HCT116 (cell line): ENCODE results near the gene CBFB. TPM values are rescaled to one million over a fixed set of nuclear protein-coding genes. Genes with fewer than 3 reads are reported as not detected.

Source experiments
- ATAC-seq: fragments of 200-7000 bp; cut with Tn5 transposase; 2 replicates; pipeline ENCODE4 v1.9.1; 2020; ENCODE audit warnings: mild to moderate bottlenecking, moderate library complexity
- BruUV-seq: library from RNA; stranded (reverse); fragments of 400-500 nt; replicated peaks from 2 replicates; lab custom pipeline; 2021; lab: Mats Ljungman, UMichigan
- CTCF ChIA-PET: fragments of 300-600 bp; sonication (Branson Sonifier 250); formaldehyde crosslinking; loops from one replicate; lab custom pipeline; 2021; ENCODE audit warnings: antibody characterized with exemption; lab: Charles Lee
- POLR2A ChIA-PET: fragments of 300-600, 350-600 bp; sonication (Branson Sonifier 250); formaldehyde crosslinking; loops from one replicate; lab custom pipeline; 2021; ENCODE audit warnings: antibody characterized with exemption; lab: Charles Lee
- RAD21 ChIA-PET, 2 experiments: fragments of 300-600 bp; sonication (Branson Sonifier 250); formaldehyde crosslinking; loops; one replicate each; lab custom pipeline; 2023; ENCODE audit warnings: low total read pairs in 2 of 2; ENCODE audit not compliant: uncharacterized antibody in 2 of 2, unreplicated experiment in 2 of 2, low non-redundant PET in 1 of 2; lab: Charles Lee
- DNase-seq: peaks from one replicate; pipeline ENCODE4 v3.0.0-alpha.2; 2010; ENCODE audit warnings: low read depth, low spot score
- H2AFZ ChIP-seq: fragments of 200-600 bp; shearing (Covaris generic), sonication (generic); 2 replicates; pipeline ENCODE4 v1.6.1; 2017; ENCODE audit warnings: low read depth, mixed run types, mixed read lengths, antibody characterized with exemption, low read length; ENCODE audit not compliant: poor library complexity, severe bottlenecking
- H3K27ac ChIP-seq: 2 replicates; pipeline ENCODE4 v1.5.1; 2012; ENCODE audit warnings: low read depth, low read length
- H3K27me3 ChIP-seq: fragments of 200-600 bp; sonication (generic); 2 replicates; pipeline ENCODE4 v1.6.1; 2016; ENCODE audit warnings: mixed run types, low read length, mixed read lengths; ENCODE audit not compliant: insufficient read depth
- H3K36me3 ChIP-seq, 2 experiments: fragments of 200-500 bp in 1 of 2; fragments of 200-600 bp in 1 of 2; sonication (Bioruptor generic) in 1 of 2; sonication (generic) in 1 of 2; 2 replicates each; pipeline versions ENCODE4 v1.5.1 to v1.6.1; 2014 to 2016; ENCODE audit warnings: low read length in 2 of 2, inconsistent platforms in 1 of 2, mixed read lengths in 1 of 2, mixed run types in 1 of 2; ENCODE audit not compliant: insufficient read depth in 2 of 2, control insufficient read depth in 1 of 2
- H3K4me1 ChIP-seq, 2 experiments: fragments of 200-600 bp in 1 of 2; sonication (generic) in 1 of 2; 2 replicates each; pipeline versions ENCODE4 v1.5.1 to v1.6.1; 2012 to 2017; ENCODE audit warnings: low read length in 2 of 2, inconsistent platforms in 1 of 2, mild to moderate bottlenecking in 1 of 2, mixed read lengths in 1 of 2, mixed run types in 1 of 2, moderate library complexity in 1 of 2; ENCODE audit not compliant: insufficient read depth in 2 of 2, control insufficient read depth in 1 of 2
- H3K4me2 ChIP-seq: fragments of 200-600 bp; sonication (generic); 2 replicates; pipeline ENCODE4 v1.6.1; 2017; ENCODE audit warnings: mixed run types, low read length, mixed read lengths
- H3K4me3 ChIP-seq, 2 experiments: fragments of 200-600 bp in 1 of 2; sonication (generic) in 1 of 2; replicated peaks in 1 of 2; 2 replicates each; pipeline ENCODE4 v1.5.1; 2011 to 2016; ENCODE audit warnings: low read length in 2 of 2, control low read depth in 1 of 2, low read depth in 1 of 2, mild to moderate bottlenecking in 1 of 2, mixed read lengths in 1 of 2, mixed run types in 1 of 2
- H3K79me2 ChIP-seq: fragments of 200-600 bp; sonication (generic); 2 replicates; pipeline ENCODE4 v1.6.1; 2017; ENCODE audit warnings: mild to moderate bottlenecking, mixed run types, low read length, moderate library complexity, mixed read lengths; ENCODE audit not compliant: insufficient read depth
- H3K9ac ChIP-seq: fragments of 200-600 bp; sonication (generic); 2 replicates; pipeline ENCODE4 v1.6.1; 2016; ENCODE audit warnings: low read length, mixed read lengths
- H3K9me2 ChIP-seq: fragments of 200-600 bp; sonication (generic), shearing (Covaris generic); 2 replicates; pipeline ENCODE4 v1.6.1; 2017; ENCODE audit warnings: mixed run types, mild to moderate bottlenecking, moderate library complexity; ENCODE audit not compliant: insufficient read depth
- H3K9me3 ChIP-seq, 2 experiments: fragments of 200-500 bp in 1 of 2; fragments of 200-600 bp in 1 of 2; sonication (Bioruptor generic) in 1 of 2; sonication (generic) in 1 of 2; 2 replicates each; pipeline ENCODE4 v1.6.1; 2014 to 2017; ENCODE audit warnings: low read length in 2 of 2, mixed read lengths in 2 of 2, inconsistent platforms in 1 of 2, low read depth in 1 of 2, mild to moderate bottlenecking in 1 of 2, mixed run types in 1 of 2, moderate library complexity in 1 of 2; ENCODE audit not compliant: control insufficient read depth in 1 of 2, insufficient read depth in 1 of 2
- H4K20me1 ChIP-seq: fragments of 200-600 bp; sonication (generic), shearing (Covaris generic); 2 replicates; pipeline ENCODE4 v1.6.1; 2017; ENCODE audit warnings: mixed run types, mild to moderate bottlenecking, moderate library complexity; ENCODE audit not compliant: insufficient read depth
- ATF3 ChIP-seq: IDR thresholded peaks from 2 replicates; pipeline ENCODE4 v1.6.1; 2012
- FOSL1 ChIP-seq: IDR thresholded peaks from 2 replicates; pipeline ENCODE4 v1.6.1; 2012; ENCODE audit warnings: low read depth
- JUND ChIP-seq: IDR thresholded peaks from 2 replicates; pipeline ENCODE4 v1.6.1; 2012
- REST ChIP-seq: IDR thresholded peaks from 2 replicates; pipeline ENCODE4 v1.6.1; 2012; ENCODE audit warnings: low read depth
- SIN3A ChIP-seq: IDR thresholded peaks from 2 replicates; pipeline ENCODE4 v1.6.1; 2012; ENCODE audit warnings: low read depth
- SP1 ChIP-seq: IDR thresholded peaks from 2 replicates; pipeline ENCODE4 v1.6.1; 2012; ENCODE audit warnings: low read depth
- TCF7L2 ChIP-seq: IDR thresholded peaks from 2 replicates; pipeline ENCODE4 v1.7.0; 2011; ENCODE audit warnings: borderline replicate concordance, inconsistent platforms; ENCODE audit not compliant: insufficient read depth, insufficient read length; ENCODE audit errors: extremely low read depth
- YY1 ChIP-seq: IDR thresholded peaks from 2 replicates; pipeline ENCODE4 v1.6.1; 2011; ENCODE audit warnings: low read length, low read depth, moderate library complexity, mild to moderate bottlenecking; ENCODE audit not compliant: insufficient replicate concordance; ENCODE audit errors: extremely low read depth
- ZBTB33 ChIP-seq: IDR thresholded peaks from 2 replicates; pipeline ENCODE4 v1.6.1; 2011; ENCODE audit warnings: mild to moderate bottlenecking, low read length, moderate library complexity; ENCODE audit not compliant: insufficient replicate concordance; ENCODE audit errors: extremely low read depth
- intact Hi-C: fragments of 100-400 bp; cut with micrococcal nuclease; formaldehyde crosslinking; loops from 2 replicates; pipeline ENCODE4 v1.10.0; 2022
- total RNA-seq: library from RNA; stranded (reverse); gene quantifications from one replicate; pipeline ENCODE4 v1.2.1, GENCODE V29; 2021; ENCODE audit not compliant: unreplicated experiment

Gene CBFB
- total RNA-seq, 1 experiment from 2014 or later: 101 TPM

GRCh38 chr16:67040166-67040565 is 11.2 kb downstream of the CBFB start:
- no peaks in the 10 kb centered on the region for H3K4me1 ChIP-seq
- ATAC-seq (no peak), DNase-seq (no peak)
- no peak overlapping the region for H3K9ac ChIP-seq
- H3K79me2 ChIP-seq: peaks cover 99% of the 10 kb centered on the region
- H3K27me3 ChIP-seq: no peaks in the 10 kb centered on the region
- intact Hi-C loops: loop anchor here (2.0 kb wide), 1 partner anchor 15 kb away; no protein-coding TSS in a partner anchor
- peaks cover 16% of the 10 kb centered on the region; the same call in 1 of the 2 replicates for H4K20me1 ChIP-seq
- no peak overlapping the region for H3K27ac ChIP-seq
- H3K9me3 ChIP-seq: no peaks in the 10 kb centered on the region
- H3K4me2 ChIP-seq: no peak overlapping the region
- no peak overlapping the region for H3K4me3 ChIP-seq
- no peak overlapping the region for H2AFZ ChIP-seq
- RAD21 ChIA-PET: no interaction called here
- no TSS peak for BruUV-seq
- peaks cover 14 to 28% of the 10 kb centered on the region in 2 experiments; a peak in 3 of 4 replicates for H3K36me3 ChIP-seq
- no peak for TF ChIP-seq ZBTB33
- no peak for TF ChIP-seq REST
- TF ChIP-seq FOSL1: no peak
- no peak for TF ChIP-seq ATF3
- no peak for TF ChIP-seq YY1
- no peak for TF ChIP-seq SIN3A
- no peak for TF ChIP-seq SP1
- TF ChIP-seq TCF7L2: no peak
- no peak for TF ChIP-seq JUND
- CTCF ChIA-PET: no interaction called here
- POLR2A ChIA-PET: no interaction called here
- H3K9me2 ChIP-seq: no peaks in the 10 kb centered on the region
